Femur (tissue), 1 donor: Measurements from ENCODE around the gene KRTAP10-9.
"Not testable (repeated sequence)": the region's sequence is repeated elsewhere in the genome, so short reads cannot be mapped to it uniquely, and the experiment has no call there.

Experiments
- DNase-seq: peaks from one replicate; pipeline ENCODE4 v3.0.0-alpha.2; 2017

Gene KRTAP10-9, protein sequence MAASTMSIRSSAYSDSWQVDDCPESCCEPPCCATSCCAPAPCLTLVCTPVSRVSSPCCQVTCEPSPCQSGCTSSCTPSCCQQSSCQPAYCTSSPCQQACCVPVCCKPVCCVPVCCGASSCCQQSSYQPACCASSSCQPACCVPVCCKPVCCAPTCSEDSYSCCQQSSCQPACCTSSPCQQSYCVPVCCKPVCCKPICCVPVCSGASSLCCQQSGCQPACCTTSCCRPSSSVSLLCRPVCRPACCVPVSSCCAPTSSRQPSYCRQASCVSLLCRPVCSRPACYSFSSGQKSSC

DNA sequence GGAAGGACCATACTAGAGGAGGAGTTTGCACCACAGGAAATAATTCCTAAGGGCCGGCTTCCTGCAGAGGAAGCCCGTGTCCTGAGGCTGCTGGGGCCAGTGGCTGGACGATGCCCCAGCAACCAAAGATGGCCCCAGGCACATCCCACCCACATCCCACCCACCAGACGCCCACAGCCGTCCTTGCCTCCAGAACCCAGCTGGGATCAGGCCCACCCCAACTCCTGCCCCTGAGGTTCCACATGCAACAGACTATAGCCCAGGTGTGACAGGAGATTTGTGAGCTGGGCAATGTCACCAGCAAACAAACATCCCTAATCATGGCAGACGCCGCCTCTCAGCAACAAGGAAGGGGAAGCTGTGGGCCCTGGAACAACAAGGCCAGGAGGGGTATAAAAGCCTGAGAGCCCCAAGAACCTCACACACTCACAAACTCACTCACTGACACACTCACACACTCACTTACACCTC, at the start of gene KRTAP10-9:
KRTAP10-9 (plus strand) TSS at position 421 of the 471 bp plus-strand sequence. CDS start 79 bp downstream, outside the sequence.
- DNase-seq = no peak

DNA sequence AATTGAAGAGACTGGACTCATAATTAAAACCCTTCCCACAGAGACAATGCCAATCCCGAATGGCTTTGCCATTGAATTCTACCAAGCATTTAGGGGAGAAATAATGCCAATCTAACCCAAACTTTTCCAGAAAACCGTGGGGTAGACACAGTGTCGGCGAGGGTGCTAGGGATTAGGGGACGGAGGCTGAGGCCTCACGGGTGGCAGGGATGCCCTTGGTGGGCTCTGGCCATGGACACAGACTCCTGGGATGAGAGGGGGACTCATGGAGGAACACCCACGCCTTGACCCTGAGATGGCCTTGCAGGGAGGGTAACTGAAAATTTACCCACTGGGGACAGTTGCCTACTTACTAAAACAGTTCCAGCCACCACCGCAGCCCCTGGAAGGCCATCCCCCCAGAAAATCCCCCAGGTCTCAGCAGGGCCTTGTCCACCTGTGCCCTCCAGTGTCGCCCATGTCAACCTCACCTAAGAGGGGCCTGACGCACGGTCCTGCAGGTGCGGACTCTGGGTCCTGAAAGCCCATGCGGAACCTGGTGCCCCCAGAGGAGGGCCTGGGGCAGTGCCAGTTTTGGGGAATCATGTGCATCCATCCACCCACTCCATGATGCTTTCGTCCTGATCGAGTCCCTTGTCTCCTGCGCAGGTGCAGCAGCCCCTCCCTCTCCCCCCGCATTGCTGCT, 48.4 kb upstream of the KRTAP10-9 start:
- no peak for DNase-seq

DNA sequence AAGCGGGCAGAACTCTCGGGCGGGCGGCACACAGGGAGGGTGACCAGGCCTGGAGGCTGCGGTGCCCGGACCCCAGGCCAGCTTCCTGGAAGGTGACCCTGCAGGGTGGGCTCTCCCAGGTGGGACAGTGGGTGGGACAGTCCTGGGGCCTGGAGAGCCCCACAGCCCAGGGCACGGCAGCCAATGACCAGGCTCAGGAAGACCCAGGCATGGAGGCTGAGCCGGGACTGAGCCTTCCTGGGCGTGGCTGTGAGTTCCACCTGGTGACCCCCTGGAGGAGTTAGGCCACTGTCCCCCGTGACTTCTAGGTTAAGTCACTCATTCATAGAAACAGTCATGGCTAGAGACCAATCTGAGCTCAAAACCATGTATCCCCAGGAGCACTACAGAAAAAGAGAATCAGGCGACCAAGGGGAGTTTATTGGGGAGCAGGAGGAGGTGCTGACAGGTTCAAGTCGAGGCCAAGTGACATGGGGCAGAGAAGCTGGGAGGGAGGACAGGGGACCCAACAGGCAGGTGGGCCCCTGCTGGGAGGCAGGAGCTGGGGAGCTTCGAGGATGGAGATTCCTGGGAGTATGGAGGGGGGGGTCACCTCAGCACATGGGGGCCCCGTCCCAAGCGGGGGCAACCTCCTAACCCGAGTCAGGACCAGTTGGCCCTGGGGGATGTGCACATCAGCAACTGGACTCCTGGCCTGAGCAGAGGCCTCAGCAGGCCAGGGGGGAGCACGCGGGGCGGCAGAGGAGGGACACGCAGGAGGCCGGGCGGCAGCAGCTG, 47.6 kb upstream of the KRTAP10-9 start:
- no peak for DNase-seq

DNA sequence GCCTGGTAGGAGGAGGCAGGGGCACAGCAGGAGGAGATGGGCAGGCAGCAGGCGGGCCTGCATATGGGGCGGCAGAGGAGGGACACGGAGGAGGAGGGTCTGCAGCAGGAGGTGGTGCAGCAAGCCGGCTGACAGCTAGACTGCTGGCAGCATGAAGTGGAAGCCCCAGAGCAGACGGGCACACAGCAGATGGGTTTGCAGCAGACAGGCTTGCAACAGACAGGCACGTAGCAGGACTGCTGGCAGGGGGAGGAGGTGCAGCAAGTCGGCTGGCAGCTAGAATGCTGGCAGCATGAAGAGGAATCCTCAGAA, 47.1 kb upstream of the KRTAP10-9 start:
- no peak for DNase-seq

DNA sequence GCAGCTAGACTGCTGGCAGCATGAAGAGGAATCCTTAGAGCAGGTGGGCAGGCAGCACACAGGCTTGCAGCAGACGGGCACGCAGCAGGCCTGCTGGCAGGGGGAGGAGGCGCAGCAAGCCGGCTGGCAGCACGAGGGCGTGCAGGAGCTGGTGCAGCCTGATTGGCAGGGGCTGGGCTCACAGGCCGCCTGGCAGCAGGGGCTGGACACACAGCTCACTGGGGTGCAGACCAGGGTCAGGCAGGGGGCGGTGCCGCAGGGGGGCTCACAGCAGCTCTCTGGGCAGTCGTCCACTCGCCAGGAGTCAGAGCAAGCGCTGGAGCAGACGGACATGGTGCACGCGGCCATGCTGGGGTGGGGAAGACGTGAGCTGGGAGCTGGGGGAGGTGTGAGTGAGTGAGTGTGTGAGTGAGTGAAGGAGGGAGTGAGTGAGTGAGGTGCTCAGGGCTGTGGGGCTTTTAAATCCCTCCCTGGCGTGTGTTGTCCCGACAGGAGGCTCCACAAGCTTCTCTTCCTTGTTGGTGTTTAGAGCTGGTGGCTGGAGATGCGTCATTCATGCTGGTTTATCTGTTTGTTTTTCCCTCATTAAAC, 46.6 kb upstream of the KRTAP10-9 start, which contains the start of gene KRTAP10-5:
KRTAP10-5 (minus strand) TSS at position 374 of the 591 bp plus-strand sequence; CDS start at position 348, 26 bp downstream.
- DNase-seq = not testable (repeated sequence)

DNA sequence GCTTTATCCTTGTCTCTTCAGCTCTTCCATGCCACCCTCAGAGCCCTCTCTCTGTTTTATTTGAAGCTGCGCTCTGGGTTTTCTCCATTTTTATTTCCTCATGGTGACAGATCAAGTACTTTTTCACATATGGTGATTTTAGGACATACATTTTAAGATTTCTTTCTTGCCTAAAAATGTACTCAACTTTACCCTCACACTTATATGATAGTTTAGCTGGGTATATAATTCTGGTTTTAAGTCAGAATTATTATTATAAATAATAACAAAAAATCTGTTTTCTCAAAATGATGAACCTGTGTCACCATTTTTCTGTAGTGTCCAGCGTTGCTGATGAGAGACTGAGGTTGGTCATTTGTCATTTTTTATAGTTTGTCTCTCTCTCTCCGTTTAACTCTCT, 45.7 kb upstream of the KRTAP10-9 start:
- no peak for DNase-seq

DNA sequence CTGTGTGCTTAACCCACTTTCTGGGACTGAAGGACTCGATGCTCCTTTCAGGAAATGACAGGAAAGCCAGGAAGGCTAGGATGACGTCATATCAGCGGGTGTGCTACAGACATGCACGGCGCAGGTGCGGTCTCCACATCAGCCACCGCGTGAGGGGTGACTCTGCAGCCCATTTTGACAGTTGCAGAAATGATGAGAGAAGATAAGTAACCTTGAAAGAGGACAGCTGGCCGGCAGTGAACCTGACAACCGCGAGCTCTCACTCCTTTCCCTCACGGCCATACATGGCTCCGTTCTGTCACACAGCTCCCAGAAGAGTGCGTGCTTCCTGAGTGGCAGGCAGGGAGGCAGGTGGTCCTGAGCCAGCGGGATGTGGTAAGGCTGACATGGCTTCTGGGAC, 44.8 kb upstream of the KRTAP10-9 start:
- DNase-seq = no peak

DNA sequence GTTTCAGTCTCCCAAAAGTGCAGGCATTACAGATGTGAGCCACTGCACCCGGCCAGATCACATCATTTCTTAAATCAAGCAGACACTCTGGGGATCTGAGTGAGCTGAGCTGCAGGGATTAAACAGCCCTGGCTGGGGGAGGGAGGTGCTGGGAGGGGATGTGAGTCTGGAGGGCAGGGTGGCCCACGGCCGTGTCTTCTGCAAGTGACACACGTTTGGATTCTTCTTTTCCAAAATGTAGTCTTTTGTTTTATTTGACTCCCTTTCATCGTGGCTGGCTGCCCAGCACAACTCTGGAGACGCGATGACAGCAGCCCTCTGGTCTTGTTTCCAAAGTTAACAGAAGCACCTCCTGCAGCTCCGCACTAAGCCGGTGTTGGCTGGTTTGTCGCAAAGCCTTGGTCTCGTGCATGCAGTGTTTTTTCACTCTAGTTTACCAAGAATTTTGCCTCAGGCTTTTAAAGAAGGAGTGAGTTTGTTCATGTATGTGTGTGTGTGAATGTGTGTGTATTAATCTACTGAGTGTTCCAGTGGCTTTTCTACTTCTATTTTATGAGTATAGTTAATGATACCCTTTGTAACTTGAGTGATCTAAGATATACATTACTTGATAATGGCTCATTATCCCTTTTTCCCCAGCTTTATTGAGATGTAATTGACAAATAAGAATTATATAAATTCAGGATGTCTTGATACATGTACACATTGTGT, 43.6 kb upstream of the KRTAP10-9 start:
- peak; percentile 44 for DNase-seq

DNA sequence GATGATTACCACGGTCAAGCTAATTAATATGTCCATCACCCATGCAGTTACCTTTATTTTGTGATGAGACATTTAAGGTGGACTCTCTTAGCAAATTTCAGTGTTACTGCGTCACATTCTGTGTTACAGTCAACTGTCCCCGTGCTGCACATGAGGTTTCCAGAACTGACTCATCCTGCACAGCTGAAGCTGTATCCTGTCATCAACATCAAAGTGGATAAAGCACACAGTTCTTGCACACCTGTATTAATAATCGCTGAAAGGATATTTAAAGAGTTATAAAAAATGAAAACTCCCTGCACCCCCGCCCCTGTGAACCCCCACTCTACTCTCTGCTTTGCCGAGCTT, 43.1 kb upstream of the KRTAP10-9 start:
- DNase-seq = no peak

DNA sequence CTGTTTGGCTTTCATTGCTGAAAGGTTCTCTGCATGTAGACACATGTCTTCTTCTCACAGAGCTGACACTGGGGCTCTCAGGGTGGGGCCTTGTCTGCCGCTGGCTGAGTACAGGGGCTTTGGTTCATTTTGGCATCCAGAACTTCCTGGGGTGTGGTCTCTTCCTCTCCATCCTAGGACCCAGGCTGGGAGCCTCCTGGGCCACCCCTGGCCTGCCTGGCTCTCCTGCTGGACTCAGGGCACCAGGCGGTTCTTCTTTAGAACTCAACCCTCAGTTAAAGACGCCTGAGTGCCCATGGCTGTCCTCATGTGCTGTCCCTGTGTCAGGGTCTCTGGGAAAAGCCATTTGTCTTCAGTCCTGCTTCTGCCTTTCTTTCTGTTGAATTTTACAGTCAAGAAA, 41.0 kb upstream of the KRTAP10-9 start:
- DNase-seq = no peak

DNA sequence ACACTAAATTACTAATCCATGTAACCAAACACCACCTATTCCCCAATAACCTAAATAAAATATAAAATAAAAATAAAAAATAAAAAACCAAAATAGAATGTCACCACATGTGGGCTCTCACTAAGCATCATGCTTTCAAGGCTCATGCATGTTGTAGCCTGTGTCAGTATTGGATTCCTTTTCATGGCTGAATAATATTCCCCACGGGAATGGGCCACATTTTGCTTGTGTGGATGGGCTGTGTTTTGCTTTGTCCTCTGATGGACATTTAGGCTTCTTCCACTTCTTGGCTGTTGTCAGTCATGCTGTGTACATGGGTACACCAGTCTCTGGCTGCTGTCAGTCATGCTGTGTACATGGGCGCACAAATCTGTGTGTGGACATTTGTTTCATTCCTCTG, 37.8 kb upstream of the KRTAP10-9 start:
- DNase-seq = no peak

DNA sequence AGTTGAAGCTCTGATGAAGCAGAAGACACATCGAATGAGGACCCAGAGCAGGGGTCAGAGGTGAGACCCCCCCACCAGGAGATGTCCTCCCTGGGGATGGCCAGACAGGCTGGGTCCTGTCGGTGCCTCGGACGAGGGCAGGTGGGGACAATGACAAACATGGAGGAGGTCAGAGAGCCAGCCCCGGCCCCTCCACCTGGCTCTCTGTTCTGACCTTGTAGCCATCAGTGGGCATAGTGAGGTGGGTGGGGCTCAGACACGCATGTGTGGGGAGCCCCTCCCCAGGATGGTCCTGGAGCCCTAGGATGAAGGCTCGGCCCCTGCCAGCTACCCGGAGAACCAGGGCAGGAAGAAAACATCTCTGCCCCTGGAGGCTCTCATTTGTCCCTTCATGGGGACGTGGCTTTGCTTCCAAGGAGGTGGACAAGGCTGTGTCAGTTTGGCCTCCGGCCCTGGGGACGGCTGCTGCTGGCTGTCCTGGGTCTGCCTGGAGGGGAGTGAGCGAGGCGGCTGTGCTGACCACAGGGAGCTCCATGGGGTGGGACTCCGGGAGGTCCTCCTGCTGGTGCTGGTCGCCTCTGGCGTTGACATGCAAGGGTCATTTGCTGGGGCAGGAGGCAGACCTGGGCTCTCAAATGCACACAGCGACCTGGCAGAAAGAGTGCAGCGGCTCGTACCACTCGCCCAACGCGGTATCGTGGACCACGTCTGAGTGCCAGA, 37.1 kb upstream of the KRTAP10-9 start:
- DNase-seq = no peak

DNA sequence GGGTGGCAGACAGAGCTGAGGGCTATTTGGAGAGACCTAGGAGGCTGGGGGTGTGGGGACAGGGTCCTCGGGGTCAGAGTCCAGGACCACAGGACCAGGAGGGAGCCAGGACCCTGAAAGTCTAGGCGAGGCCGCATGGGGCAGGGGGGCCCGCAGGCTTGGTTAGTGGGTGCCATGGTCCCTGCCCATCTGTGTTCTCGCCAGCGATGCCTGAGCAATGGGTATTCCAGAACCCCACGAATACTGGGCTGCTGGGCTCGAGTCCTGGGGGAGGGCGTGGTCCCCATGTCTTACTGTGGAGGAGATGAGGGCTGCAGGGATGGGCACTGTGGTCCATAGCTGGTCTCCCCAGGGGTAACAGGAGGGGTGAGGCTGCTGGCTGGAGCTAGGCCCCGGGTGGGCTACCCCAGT, 36.6 kb upstream of the KRTAP10-9 start:
- no peak for DNase-seq

DNA sequence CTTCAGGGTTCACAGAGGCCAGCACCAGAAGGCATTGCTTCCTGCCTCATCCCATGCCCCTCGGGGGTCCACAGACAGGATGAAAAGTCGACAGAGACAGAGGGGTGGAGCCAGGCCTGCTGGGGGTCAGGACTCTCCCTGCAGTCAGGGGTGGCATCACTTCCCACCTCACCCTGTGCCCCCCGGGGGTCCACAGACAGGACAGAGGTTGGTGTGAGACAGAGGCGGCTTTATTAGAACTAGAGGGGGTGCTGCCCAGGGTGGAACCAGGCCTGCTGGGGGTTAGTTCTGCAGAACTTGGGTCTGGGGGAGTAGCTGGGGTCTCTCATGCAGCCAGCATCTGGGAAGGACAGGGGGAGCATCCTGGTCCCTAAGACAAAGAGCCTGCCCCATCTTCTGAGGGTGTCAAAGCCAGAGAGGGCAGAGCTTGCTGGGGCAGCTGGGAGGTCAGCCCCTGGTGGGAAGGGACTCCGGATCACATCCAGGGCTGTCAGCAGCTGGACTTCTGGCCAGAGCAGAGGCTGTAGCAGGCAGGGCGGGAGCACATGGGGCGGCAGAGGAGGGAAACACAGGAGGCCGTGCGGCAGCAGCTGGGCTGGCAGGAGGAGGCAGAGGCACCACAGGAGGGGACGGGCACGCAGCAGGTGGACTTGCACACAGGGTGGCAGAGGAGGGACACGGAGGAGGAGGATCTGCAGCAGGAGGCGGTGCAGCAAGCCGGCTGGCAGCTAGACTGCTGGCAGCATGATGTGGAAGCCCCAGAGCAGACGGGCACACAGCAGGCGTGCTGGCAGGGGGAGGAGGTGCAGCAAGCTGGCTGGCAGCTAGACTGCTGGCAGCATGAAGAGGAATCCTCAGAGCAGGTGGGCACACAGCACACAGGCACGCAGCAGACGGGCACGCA, 35.7 kb upstream of the KRTAP10-9 start:
- not testable (repeated sequence) for DNase-seq

DNA sequence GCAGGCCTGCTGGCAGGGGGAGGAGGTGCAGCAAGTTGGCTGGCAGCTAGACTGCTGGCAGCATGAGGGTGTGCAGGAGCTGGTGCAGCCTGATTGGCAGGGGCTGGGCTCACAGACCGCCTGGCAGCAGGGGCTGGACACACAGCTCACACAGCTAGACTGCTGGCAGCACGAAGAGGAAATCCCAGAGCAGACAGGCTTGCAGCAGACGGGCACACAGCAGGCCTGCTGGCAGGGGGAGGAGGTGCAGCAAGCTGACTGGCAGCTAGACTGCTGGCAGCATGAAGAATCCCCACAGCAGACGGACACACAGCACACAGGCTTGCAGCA, 35.1 kb upstream of the KRTAP10-9 start:
- not testable (repeated sequence) for DNase-seq

DNA sequence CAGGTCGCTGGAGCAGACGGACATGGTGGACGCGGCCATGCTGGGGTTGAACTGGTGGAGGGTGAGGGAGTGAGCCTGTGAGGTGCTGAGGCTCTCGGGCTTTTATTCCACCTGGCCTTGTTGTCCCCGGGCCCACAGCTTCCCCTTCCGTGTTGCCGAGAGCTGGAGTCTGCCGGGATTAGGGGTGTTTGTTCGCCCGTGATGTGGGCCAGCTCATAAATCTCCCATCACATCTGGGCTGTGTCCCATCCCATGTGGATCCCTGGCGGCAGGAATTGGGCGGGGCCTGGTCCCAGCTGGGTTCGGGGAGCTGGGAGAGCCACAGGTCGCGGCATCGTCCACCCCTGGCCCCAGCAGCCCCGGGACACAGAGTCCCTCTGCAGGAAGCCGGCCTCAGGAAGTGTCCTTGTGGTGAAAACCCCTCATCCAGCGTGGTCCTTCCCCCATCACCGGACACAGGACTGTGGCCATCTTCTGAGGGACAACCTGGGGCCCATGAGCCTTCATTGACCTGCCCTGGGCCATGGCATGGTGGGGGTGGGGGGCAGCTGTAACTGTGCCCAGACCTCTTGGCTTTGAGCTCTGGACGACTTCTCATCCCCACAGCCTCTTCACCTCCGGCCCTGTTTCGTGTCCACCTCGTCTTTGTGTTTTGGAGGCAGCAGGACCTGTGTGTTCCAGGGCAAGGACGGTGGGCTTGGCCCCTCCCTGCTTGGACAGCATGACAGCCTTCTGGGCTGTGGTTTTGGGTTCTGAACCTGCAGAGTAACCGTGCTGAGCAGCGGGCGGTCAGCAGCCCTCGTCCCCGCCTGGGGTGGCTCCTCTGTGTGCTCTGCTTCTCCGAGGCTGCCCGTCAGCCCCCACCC, 34.2 kb upstream of the KRTAP10-9 start, which contains the start of gene KRTAP10-6:
KRTAP10-6 (minus strand) TSS at position 60 of the 866 bp plus-strand sequence; CDS start at position 39, 21 bp downstream.
- peak; percentile 16 for DNase-seq

DNA sequence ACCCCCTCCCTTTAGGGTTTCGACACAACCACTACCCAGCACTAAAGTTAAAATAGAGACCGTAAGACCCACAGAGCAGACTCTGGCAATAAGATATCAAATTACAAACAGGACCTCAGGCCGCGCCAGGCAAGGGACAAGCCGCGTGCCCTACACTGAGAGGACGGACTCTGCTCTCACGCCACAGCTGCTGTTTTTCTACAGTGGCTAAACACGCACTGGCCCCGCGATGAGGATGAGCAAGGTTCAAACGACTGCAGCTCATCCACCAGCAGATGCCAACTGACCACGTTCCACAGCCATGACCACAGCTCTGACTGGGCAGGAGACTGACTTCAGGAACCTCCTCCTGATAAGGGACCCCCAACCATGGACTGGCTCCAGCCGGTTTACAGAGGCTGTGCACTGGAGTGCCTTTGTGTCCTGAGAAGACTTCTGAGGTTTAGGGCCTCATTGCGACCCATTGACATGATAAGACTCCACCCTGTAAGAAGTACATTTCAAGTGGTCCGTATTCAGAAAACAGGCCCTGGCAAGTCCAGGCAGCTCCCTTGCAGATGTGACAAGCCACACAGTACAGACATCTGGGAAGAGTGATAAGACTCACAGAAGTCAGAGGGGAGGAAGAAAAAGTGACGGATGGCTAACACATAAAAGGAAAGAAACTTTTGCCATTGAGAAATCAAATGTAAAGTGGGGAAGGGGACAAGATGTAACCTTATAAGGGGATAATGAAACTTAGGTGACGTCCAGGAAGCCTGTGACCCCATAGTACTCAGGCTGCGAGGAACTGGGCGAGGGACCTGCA, 33.1 kb upstream of the KRTAP10-9 start:
- DNase-seq = peak; percentile 36

DNA sequence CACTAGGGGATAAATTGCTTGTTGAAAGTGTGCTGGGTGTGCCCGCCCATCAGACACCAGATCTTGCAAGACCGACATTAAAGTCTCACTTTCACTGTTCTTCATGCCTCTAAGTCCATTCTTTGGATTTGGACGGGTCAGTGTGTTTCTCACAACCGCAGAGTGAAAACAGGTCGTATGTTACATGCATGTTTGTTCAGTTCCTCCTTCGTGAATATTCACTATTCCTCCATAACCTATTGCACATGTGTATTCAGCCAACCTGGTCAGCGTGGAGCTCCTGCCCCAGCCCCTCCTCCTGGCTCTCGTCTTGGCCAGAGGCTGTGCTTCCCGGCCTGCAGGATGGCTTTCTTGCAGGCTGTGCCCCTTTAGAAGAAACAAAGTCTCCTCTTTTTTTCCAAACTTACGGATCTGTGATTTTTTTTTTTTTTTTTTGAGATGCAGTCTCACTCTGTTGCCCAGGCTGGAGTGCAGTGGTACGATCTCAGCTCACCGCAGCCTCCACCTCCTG, 32.4 kb upstream of the KRTAP10-9 start:
- no peak for DNase-seq

DNA sequence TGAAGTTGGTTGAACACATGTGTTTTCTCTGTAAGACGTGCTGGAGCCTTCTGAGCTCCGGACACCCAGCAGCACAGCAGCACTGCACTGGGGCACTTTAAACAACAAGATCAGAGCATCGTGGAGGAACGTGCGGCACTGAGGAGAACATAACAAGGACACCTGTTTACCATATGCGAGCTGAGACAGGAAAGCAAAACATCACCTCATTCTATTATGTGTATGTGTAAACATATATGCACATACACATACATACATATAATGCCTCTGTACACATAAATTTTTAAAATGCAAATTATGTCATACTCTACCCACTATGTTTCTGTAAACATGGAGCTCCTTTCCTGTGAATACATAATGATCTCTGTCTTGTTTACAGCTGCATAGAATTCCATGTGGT, 31.4 kb upstream of the KRTAP10-9 start:
- DNase-seq = no peak
